Measurements from ENCODE around the gene RAPGEF1.

DNA sequence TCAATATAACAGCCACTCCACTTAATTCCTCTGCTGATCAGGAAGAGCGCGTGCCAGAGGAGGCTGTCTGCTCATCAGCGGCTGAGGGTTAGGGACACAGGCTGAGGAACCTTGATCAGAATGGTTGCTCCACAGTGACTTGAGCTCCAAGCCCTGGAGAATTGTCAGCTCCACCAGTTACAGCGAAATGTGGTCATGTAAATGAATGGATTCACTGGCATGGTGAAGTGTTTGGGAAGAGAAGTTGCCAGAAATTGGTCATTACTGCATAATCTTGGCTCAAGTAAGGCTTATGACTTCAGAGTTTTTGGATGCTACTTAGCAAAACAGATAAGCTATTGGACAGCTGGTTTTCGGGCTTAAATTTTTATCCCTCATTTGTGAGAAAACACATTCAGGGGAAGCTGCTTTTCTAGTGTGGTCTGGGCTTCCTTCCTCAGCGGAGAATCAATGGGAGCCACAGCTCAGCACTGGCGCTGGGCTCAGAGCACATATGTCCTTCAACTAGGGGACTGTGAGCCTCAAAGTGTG, 129.6 kb downstream of the RAPGEF1 start:
- no peak for TF ChIP-seq CTCF (IDR thresholded peaks at IDR 0.05; ENCODE audit: insufficient read depth, low read length, poor library complexity, severe bottlenecking)
- no peak for TF ChIP-seq EZH2phosphoT487 (conservative IDR thresholded peaks at IDR 0.05; ENCODE audit: low read length)

Measured in SU-DHL-6 (cell line).